Left lobe of liver (tissue), 2 donors: ENCODE data around the gene TRNT1. TPM values are rescaled to one million over a fixed set of nuclear protein-coding genes. Genes with fewer than 3 reads are reported as not detected.

Source experiments
- ATAC-seq: fragments of 200-7000 bp; cut with Tn5 transposase; one replicate; pipeline ENCODE4 v1.9.1; 2020; ENCODE audit warnings: mild to moderate bottlenecking, moderate library complexity
- DNase-seq: peaks from one replicate; pipeline ENCODE4 v3.0.0-alpha.2; 2020; ENCODE audit warnings: low spot score
- total RNA-seq: library from RNA; stranded (reverse); gene quantifications from one replicate; pipeline ENCODE4 v1.2.1, GENCODE V29; 2021
- donor health status: DM: no; HTN: no; CAD: no; lungs with moderate emphysema.
- donor health status: DM: no; HTN: yes; CAD: no.

TRNT1 gene
- total RNA-seq: 8.0 TPM

- DNase-seq (peak; percentile 96), ATAC-seq (peak; percentile 99)
Observed at GRCh38 chr3:3126477-3127431, at the start of gene TRNT1. Gene TRNT1, plus strand, starts transcription at chr3:3126940. Its CDS starts 2,101 bp downstream, at chr3:3129041.

GRCh38 chr3:3080309-3080708 is 46.4 kb upstream of the TRNT1 start:
- DNase-seq (no peak), ATAC-seq (no peak)

GRCh38 chr3:3081381-3082233 is 45.1 kb upstream of the TRNT1 start:
- ATAC-seq (no peak), DNase-seq (no peak)

- no peak for ATAC-seq
- DNase-seq: no peak
Observed at GRCh38 chr3:3082234-3082924, 44.4 kb upstream of the TRNT1 start.

- no peak for ATAC-seq
- no peak for DNase-seq
Observed at GRCh38 chr3:3084890-3085289, 41.9 kb upstream of the TRNT1 start.

GRCh38 chr3:3085782-3086181 is 41.0 kb upstream of the TRNT1 start:
- ATAC-seq (no peak), DNase-seq (no peak)

- ATAC-seq: no peak
- DNase-seq: no peak
Observed at GRCh38 chr3:3086239-3086638, 40.5 kb upstream of the TRNT1 start.

- ATAC-seq (no peak), DNase-seq (no peak)
Observed at GRCh38 chr3:3087279-3087678, 39.5 kb upstream of the TRNT1 start.

GRCh38 chr3:3087716-3088465 is 38.8 kb upstream of the TRNT1 start:
- ATAC-seq (no peak), DNase-seq (no peak)

- no peak for ATAC-seq
- no peak for DNase-seq
Observed at GRCh38 chr3:3089017-3089416, 37.7 kb upstream of the TRNT1 start.

- ATAC-seq (no peak), DNase-seq (no peak)
Observed at GRCh38 chr3:3097958-3098357, 28.8 kb upstream of the TRNT1 start.

- ATAC-seq (no peak), DNase-seq (no peak)
Observed at GRCh38 chr3:3101660-3102458, 24.9 kb upstream of the TRNT1 start.

GRCh38 chr3:3102751-3103150 is 24.0 kb upstream of the TRNT1 start:
- DNase-seq (no peak), ATAC-seq (no peak)

GRCh38 chr3:3105246-3105645 is 21.5 kb upstream of the TRNT1 start:
- ATAC-seq (no peak), DNase-seq (no peak)

- no peak for DNase-seq
- no peak for ATAC-seq
Observed at GRCh38 chr3:3105815-3106214, 20.9 kb upstream of the TRNT1 start.

- no peak for ATAC-seq
Observed at GRCh38 chr3:3107181-3107580, 19.6 kb upstream of the TRNT1 start.

GRCh38 chr3:3107858-3108257 is 18.9 kb upstream of the TRNT1 start:
- ATAC-seq: no peak

More at GRCh38 chr3:3107181-3107580, 19.6 kb upstream of the TRNT1 start:
- no peak for DNase-seq

GRCh38 chr3:3109407-3110298 is 17.1 kb upstream of the TRNT1 start:
- no peak for ATAC-seq
- no peak for DNase-seq

More at GRCh38 chr3:3107858-3108257, 18.9 kb upstream of the TRNT1 start:
- DNase-seq: no peak

GRCh38 chr3:3110299-3110630 is 16.5 kb upstream of the TRNT1 start, which contains the start of gene IL5RA:
Gene IL5RA, minus strand, starts transcription at chr3:3110374. Its CDS starts 5,390 bp downstream, at chr3:3104984.
- DNase-seq: no peak
- no peak for ATAC-seq
